ENCODE results near the gene NCKIPSD. TPM values are rescaled to one million over a fixed set of nuclear protein-coding genes. Genes with fewer than 3 reads are reported as not detected.

Gene NCKIPSD
- total RNA-seq, 1 donor, result 23.3 TPM

- no peak overlapping the region for H3K4me3 ChIP-seq (ENCODE audit: low read depth, low read length)
- no peak for DNase-seq (ENCODE audit: low read depth)
- no peak for TF ChIP-seq CTCF (IDR thresholded peaks at IDR 0.05; ENCODE audit: insufficient read depth, low read depth, low read length)
Measured at GRCh38 chr3:48633256-48633655, 52.5 kb downstream of the NCKIPSD start.

- TF ChIP-seq CTCF (IDR thresholded peaks at IDR 0.05; ENCODE audit: insufficient read depth, low read depth, low read length), result no peak
- no peak overlapping the region for H3K4me3 ChIP-seq (ENCODE audit: low read depth, low read length)
Measured at GRCh38 chr3:48631516-48632448, 53.9 kb downstream of the NCKIPSD start.

GRCh38 chr3:48630833-48631232 lies 54.9 kb downstream of the NCKIPSD start:
- TF ChIP-seq CTCF (IDR thresholded peaks at IDR 0.05; ENCODE audit: insufficient read depth, low read depth, low read length), result no peak
- DNase-seq (ENCODE audit: low read depth), result no peak
- no peak overlapping the region for H3K4me3 ChIP-seq (ENCODE audit: low read depth, low read length)

More at GRCh38 chr3:48631516-48632448, 53.9 kb downstream of the NCKIPSD start:
- DNase-seq (ENCODE audit: low read depth), result no peak

- TF ChIP-seq CTCF (IDR thresholded peaks at IDR 0.05; ENCODE audit: insufficient read depth, low read depth, low read length), result no peak
- no peak overlapping the region for H3K4me3 ChIP-seq (ENCODE audit: low read depth, low read length)
- no peak for DNase-seq (ENCODE audit: low read depth)
Measured at GRCh38 chr3:48630407-48630806, 55.3 kb downstream of the NCKIPSD start.

GRCh38 chr3:48629894-48630293 lies 55.8 kb downstream of the NCKIPSD start:
- no peak for DNase-seq (ENCODE audit: low read depth)
- no peak for TF ChIP-seq CTCF (IDR thresholded peaks at IDR 0.05; ENCODE audit: insufficient read depth, low read depth, low read length)
- H3K4me3 ChIP-seq (ENCODE audit: low read depth, low read length), result no peak overlapping the region

- TF ChIP-seq CTCF (IDR thresholded peaks at IDR 0.05; ENCODE audit: insufficient read depth, low read depth, low read length), result no peak
- H3K4me3 ChIP-seq (ENCODE audit: low read depth, low read length), result no peak overlapping the region
- DNase-seq (ENCODE audit: low read depth), result no peak
Measured at GRCh38 chr3:48628277-48629017, 57.3 kb downstream of the NCKIPSD start.

Data from fibroblast of villous mesenchyme (primary cell).